Heart left ventricle (tissue), 16 donors: ENCODE measurements around the gene CHTF8. TPM values are rescaled to one million over a fixed set of nuclear protein-coding genes. Genes with fewer than 3 reads are reported as not detected.
A peak's percentile ranks its signal among the peaks of the same experiment; 100 is the strongest.
"Not testable (repeated sequence)": the region's sequence is repeated elsewhere in the genome, so short reads cannot be mapped to it uniquely, and the experiment has no call there.

Experiments used
- ATAC-seq, 4 donors: fragments of 200-7000 bp; cut with Tn5 transposase; one replicate each; pipeline ENCODE4 v1.9.1; 2020 to 2022; ENCODE audit warnings: moderate library complexity in 4 of 4, mild to moderate bottlenecking in 3 of 4, moderate number of reproducible peaks in 1 of 4
- DNase-seq, 5 donors: peaks; one replicate each; pipeline ENCODE4 v3.0.0-alpha.2; 2020
- H3K27ac ChIP-seq, 12 donors: fragments of 200-600 bp; sonication (generic) in 4 of 12; one replicate each; pipeline versions ENCODE4 v1.5.0 to v1.8.0; 2016 to 2022; ENCODE audit warnings: mild to moderate bottlenecking in 2 of 12
- H3K27me3 ChIP-seq, 9 donors: fragments of 200-600 bp; sonication (generic) in 2 of 9; one replicate each; pipeline versions ENCODE4 v1.5.1 to v1.8.0; 2016 to 2022; ENCODE audit warnings: mild to moderate bottlenecking in 3 of 9
- H3K36me3 ChIP-seq, 9 donors: fragments of 200-600 bp; sonication (generic) in 2 of 9; one replicate each; pipeline versions ENCODE4 v1.5.0 to v1.8.0; 2018 to 2022; ENCODE audit warnings: mild to moderate bottlenecking in 2 of 9
- H3K4me1 ChIP-seq, 12 donors: fragments of 200-600 bp; sonication (generic) in 4 of 12; one replicate each; pipeline versions ENCODE4 v1.5.0 to v1.8.0; 2016 to 2022; ENCODE audit warnings: mild to moderate bottlenecking in 3 of 12
- H3K4me3 ChIP-seq, 12 donors: fragments of 200-600 bp; sonication (generic) in 4 of 12; one replicate each; pipeline versions ENCODE4 v1.5.0 to v1.8.0; 2017 to 2022; ENCODE audit warnings: mild to moderate bottlenecking in 9 of 12, moderate library complexity in 4 of 12
- H3K9me3 ChIP-seq, 12 donors: fragments of 200-600 bp; sonication (generic) in 4 of 12; one replicate each; pipeline versions ENCODE4 v1.5.0 to v1.8.0; 2016 to 2022; ENCODE audit warnings: mild to moderate bottlenecking in 1 of 12
- CTCF ChIP-seq, 12 donors: fragments of 200-600 bp; sonication (generic) in 4 of 12; IDR thresholded peaks; one replicate each; pipeline versions ENCODE4 v1.5.0 to v1.8.0; 2018 to 2022; ENCODE audit warnings: antibody characterized with exemption in 12 of 12, mild to moderate bottlenecking in 5 of 12
- POLR2A ChIP-seq, 2 donors: fragments of 450-650 bp; IDR thresholded peaks; one replicate each; pipeline ENCODE4 v1.6.1; 2017; ENCODE audit warnings: antibody characterized with exemption in 2 of 2, mild to moderate bottlenecking in 2 of 2, moderate library complexity in 2 of 2
- WGBS, 4 donors: extraction: QIAGEN DNeasy Blood & Tissue Kit in 2 of 4; methylation state at CpG; one replicate each; pipeline versions ENCODE4 v1.1.5 to v1.1.7; 2013 to 2018; 5-methylcytosine and 5-hydroxymethylcytosine counted together
- intact Hi-C, 10 donors: fragments of 100-400 bp; cut with DNase I; formaldehyde crosslinking; loops; one replicate each; pipeline versions ENCODE4 v1.11.1 to v1.14.2; 2022
- polyA plus RNA-seq, 2 donors: library from polyadenylated mRNA; stranded (reverse); fragments of 200-250 nt; gene quantifications; one replicate each; pipeline ENCODE4 v1.2.3, GENCODE V29; 2013
- total RNA-seq, 9 donors: library from RNA; depleted of rRNA in 2 of 9; stranded (reverse); fragments of >200 nt in 2 of 9; fragmentation: NEBNext Ultra II Directional in 3 of 9; extraction: Animal tissue kit (Norgen Biotek cat#: 25700) in 3 of 9; gene quantifications; one replicate each; pipeline versions ENCODE4 v1.1.0 to v1.2.4, GENCODE V29; 2016 to 2023
- donor health status: ischemic (EF 13 %, LVEDD 7.1; RV severe dilation, severe dysfunction).
- donor health status: healthy with polysubstance abuse.
- donor health status: DM: no; HTN: yes; CAD: no.
- donor health status: DM: no; HTN: no; CAD: no.
- donor health status: ischemic (EF 25% LVEDD 6.9; RV normal size, moderate dysfunction).
- donor health status: ischemic (EF 25% LVEDD 5.7; RV mildly dilated, moderate dysfunction).
- donor health status: healthy.
- donor health status: DM: yes; HTN: yes; CAD: no.
- donor health status: ischemic (EF 35%, LVEDD 5.7; RV mildly dilated, moderate dysfunction).
- donor health status: nonischemic (EF 11% LVEDD 7.7; RV severe dilation, severe dysfunction).
- donor health status: DM: yes; HTN: yes; CAD: no.
- donor health status: PGD.
- donor health status: ischemic (EF 29% LVEDD 5.4; RV normal size, mild dysfunction).
- donor health status: nonischemic (EF 23%, LVEDD 6.1; RV moderate dilation, normal function).

CHTF8 gene
- total and polyA plus RNA-seq, 11 donors = 18.7 to 79.7 (median 53.2) TPM

- peaks cover 0 to 95% (median 89%) of the 10 kb centered on the region in 9 donors for H3K36me3 ChIP-seq
- no peaks in the 10 kb centered on the region for H3K9me3 ChIP-seq
- ATAC-seq (no peak), DNase-seq (no peak)
- no peaks in the 10 kb centered on the region for H3K4me1 ChIP-seq
- no peak for TF ChIP-seq POLR2A (IDR thresholded peaks at IDR 0.05)
- no peak for TF ChIP-seq CTCF (IDR thresholded peaks at IDR 0.05)
- H3K27me3 ChIP-seq = no peaks in the 10 kb centered on the region
- H3K27ac ChIP-seq = no peak overlapping the region
- H3K4me3 ChIP-seq = no peak overlapping the region
- intact Hi-C loops = no loop called here
- 89 to 100% (median 96%) methylated on average over 1 of the region's 1 CpG for WGBS, 4 donors
Observed at GRCh38 chr16:69160192-69160591, 27.8 kb upstream of the CHTF8 start.

GRCh38 chr16:69157196-69157595 lies 24.8 kb upstream of the CHTF8 start:
- Histone ChIP-seq H3K36me3 (peaks cover 0 to 98% (median 93%) of the 10 kb centered on the region in 9 donors), H3K4me3 (no peak overlapping the region), H3K27ac (no peak overlapping the region), H3K9me3 (no peaks in the 10 kb centered on the region), H3K4me1 (no peaks in the 10 kb centered on the region), H3K27me3 (no peaks in the 10 kb centered on the region)
- intact Hi-C loops = no loop called here
- DNase-seq (no peak), ATAC-seq (no peak)
- WGBS, 4 donors = 80 to 89% (median 84%) methylated on average over 3 of the region's 3 CpGs
- no peak for TF ChIP-seq POLR2A (IDR thresholded peaks at IDR 0.05)
- TF ChIP-seq CTCF (IDR thresholded peaks at IDR 0.05) = no peak

GRCh38 chr16:69150146-69150865 lies 17.9 kb upstream of the CHTF8 start:
- 63 to 64% (median 64%) methylated on average over 16 of the region's 16 CpGs for WGBS, 4 donors
- Histone ChIP-seq H3K27ac (no peak overlapping the region), H3K27me3 (no peaks in the 10 kb centered on the region), H3K9me3 (no peaks in the 10 kb centered on the region), H3K4me1 (no peaks in the 10 kb centered on the region), H3K36me3 (peaks cover 0 to 91% (median 73%) of the 10 kb centered on the region in 9 donors), H3K4me3 (no peak overlapping the region)
- peak in 2 of 5 donors; percentile 46 to 52 for DNase-seq
- intact Hi-C loops = loop anchor here (1.0 to 5.0 kb wide), 3 partner anchors 136 to 137 kb away; no protein-coding TSS in a partner anchor
- no peak for TF ChIP-seq POLR2A (IDR thresholded peaks at IDR 0.05)
- peak; percentile 63 to 87 (median 78) for TF ChIP-seq CTCF (IDR thresholded peaks at IDR 0.05)
- peak in 3 of 4 donors; percentile 82 to 84 (median 83) for ATAC-seq

- not testable (repeated sequence) for H3K9me3 ChIP-seq, H3K27me3 ChIP-seq, ATAC-seq, H3K27ac ChIP-seq, H3K4me3 ChIP-seq, DNase-seq, H3K4me1 ChIP-seq
- peaks cover 0 to 91% (median 73%) of the 10 kb centered on the region in 9 donors for H3K36me3 ChIP-seq
- WGBS, 4 donors = 82 to 91% (median 83%) methylated on average over 9 of the region's 9 CpGs
- intact Hi-C loops = loop anchor here (1.0 to 5.0 kb wide), 3 partner anchors 137 to 138 kb away; no protein-coding TSS in a partner anchor
Observed at GRCh38 chr16:69149621-69150020, 17.2 kb upstream of the CHTF8 start.
